HepG2 (cell line): ENCODE data around the gene GDF15. TPM values are rescaled to one million over a fixed set of nuclear protein-coding genes. Genes with fewer than 3 reads are reported as not detected.

Experiments
- ATF7 ChIP-seq, 2 experiments: fragments of 450-650 bp in 1 of 2; sonication (generic) in 1 of 2; formaldehyde crosslinking in 1 of 2; IDR thresholded peaks; 2 replicates each; pipeline versions ENCODE4 v1.4.0 to v1.6.1; 2016 to 2020; ENCODE audit warnings: antibody characterized with exemption in 1 of 2, mild to moderate bottlenecking in 1 of 2, missing genetic modification reagents in 1 of 2
- CBX1 ChIP-seq: IDR thresholded peaks from one replicate; pipeline ENCODE4 v1.6.1; 2016; ENCODE audit warnings: antibody characterized with exemption, low read depth
- CEBPB ChIP-seq: IDR thresholded peaks from 2 replicates; pipeline ENCODE4 v1.6.1; 2011; ENCODE audit warnings: low read depth, low read length, improper control_type of control experiment, borderline replicate concordance
- FOXA1 ChIP-seq, 2 experiments: fragments of 450-650 bp in 1 of 2; sonication (generic) in 1 of 2; formaldehyde crosslinking in 1 of 2; IDR thresholded peaks; 2 replicates each; pipeline versions ENCODE4 v1.4.0 to v1.6.1; 2016 to 2020; ENCODE audit warnings: missing genetic modification reagents in 1 of 2
- FOXC1 ChIP-seq: sonication (generic); formaldehyde crosslinking; IDR thresholded peaks from 2 replicates; pipeline ENCODE4 v1.8.0; 2022; ENCODE audit warnings: mild to moderate bottlenecking, missing genetic modification reagents, borderline replicate concordance
- HMGA1 ChIP-seq: sonication (generic); formaldehyde crosslinking; conservative IDR thresholded peaks from 2 replicates; pipeline ENCODE4 v1.4.0; 2020; ENCODE audit warnings: missing genetic modification reagents
- KLF11 ChIP-seq: IDR thresholded peaks from 2 replicates; pipeline ENCODE4 v1.6.1; 2016; ENCODE audit warnings: missing compliant biosample characterization
- LCORL ChIP-seq, 2 experiments: fragments of 450-650 bp in 1 of 2; sonication (generic) in 1 of 2; formaldehyde crosslinking in 1 of 2; IDR thresholded peaks; 2 replicates each; pipeline versions ENCODE4 v1.5.0 to v1.6.1; 2017 to 2020; ENCODE audit warnings: antibody characterized with exemption in 1 of 2, missing genetic modification reagents in 1 of 2
- NR2F6 ChIP-seq, 2 experiments: IDR thresholded peaks; 2 replicates each; pipeline ENCODE4 v1.6.1; 2016; ENCODE audit warnings: antibody characterized with exemption in 1 of 2, mild to moderate bottlenecking in 1 of 2
- SALL2 ChIP-seq: sonication (generic); formaldehyde crosslinking; IDR thresholded peaks from 2 replicates; pipeline ENCODE4 v1.8.1; 2023; ENCODE audit warnings: mild to moderate bottlenecking, missing genetic modification reagents, inconsistent platforms
- ZC3H4 ChIP-seq: sonication (generic); formaldehyde crosslinking; IDR thresholded peaks from 2 replicates; pipeline ENCODE4 v1.4.0; 2020; ENCODE audit warnings: missing genetic modification reagents, borderline replicate concordance
- ZFP41 ChIP-seq: sonication (generic); formaldehyde crosslinking; IDR thresholded peaks from 2 replicates; pipeline ENCODE4 v1.4.0; 2020; ENCODE audit warnings: mild to moderate bottlenecking, missing genetic modification reagents, borderline replicate concordance
- ZNF124 ChIP-seq: sonication (generic); formaldehyde crosslinking; IDR thresholded peaks from 2 replicates; pipeline ENCODE4 v1.4.0; 2020; ENCODE audit warnings: missing genetic modification reagents
- ZNF790 ChIP-seq: sonication (generic); formaldehyde crosslinking; IDR thresholded peaks from 2 replicates; pipeline ENCODE4 v1.8.0; 2022; ENCODE audit warnings: missing genetic modification reagents, mild to moderate bottlenecking, borderline replicate concordance
- ZSCAN22 ChIP-seq: sonication (generic); formaldehyde crosslinking; IDR thresholded peaks from 2 replicates; pipeline ENCODE4 v1.4.0; 2020; ENCODE audit warnings: mild to moderate bottlenecking, missing genetic modification reagents
- polyA plus RNA-seq, 8 experiments: library from polyadenylated mRNA; depleted of rRNA in 3 of 8; stranded (reverse) in 7 of 8; unstranded in 1 of 8; fragments of >200 nt; fragmentation: Illumina TruSeq in 4 of 8; extraction: Trizol in 4 of 8; gene quantifications; 2 replicates each; pipeline versions ENCODE4 v1.2.1 to v1.2.3, GENCODE V29; 2011 to 2016; ENCODE audit warnings: low read depth in 4 of 8, missing spikeins in 1 of 8, mixed read lengths in 1 of 8; ENCODE audit not compliant: insufficient read depth in 1 of 8
- total RNA-seq, 5 experiments: library from RNA; depleted of rRNA; stranded (reverse); fragments of >200 nt; fragmentation: Illumina TruSeq; extraction: Trizol; gene quantifications; 2 replicates each; pipeline ENCODE4 v1.2.3, GENCODE V29; 2016; ENCODE audit warnings: low read depth in 1 of 5
- TF ChIP-seq, protein P1 (sequence below): sonication (generic); formaldehyde crosslinking; IDR thresholded peaks from 2 replicates; pipeline ENCODE4 v1.8.1; 2022; ENCODE audit warnings: low read depth, mild to moderate bottlenecking, missing genetic modification reagents
- TF ChIP-seq, protein P2 (sequence below): sonication (generic); formaldehyde crosslinking; IDR thresholded peaks from 2 replicates; pipeline ENCODE4 v1.8.0; 2022; ENCODE audit warnings: mild to moderate bottlenecking, missing genetic modification reagents, moderate library complexity
- TF ChIP-seq, protein P3 (sequence below), 2 experiments: sonication (generic) in 1 of 2; formaldehyde crosslinking in 1 of 2; IDR thresholded peaks; 2 replicates each; pipeline versions ENCODE4 v1.5.1 to v1.6.1; 2011 to 2020; ENCODE audit warnings: borderline replicate concordance in 1 of 2, low read depth in 1 of 2, low read length in 1 of 2, mild to moderate bottlenecking in 1 of 2, missing genetic modification reagents in 1 of 2, moderate library complexity in 1 of 2
- TF ChIP-seq, protein P4 (sequence below): sonication (generic); formaldehyde crosslinking; IDR thresholded peaks from 2 replicates; pipeline ENCODE4 v1.5.0; 2020; ENCODE audit warnings: missing genetic modification reagents
- TF ChIP-seq, protein P5 (sequence below): sonication (generic); formaldehyde crosslinking; IDR thresholded peaks from 2 replicates; pipeline ENCODE4 v1.4.0; 2020; ENCODE audit warnings: mild to moderate bottlenecking, missing genetic modification reagents

GDF15 gene
- total and polyA plus RNA-seq, 2 of the 13 experiments (the other 11 are each of a cell fraction or from before 2014, with no cell fraction given), result 146 to 422 TPM

DNA sequence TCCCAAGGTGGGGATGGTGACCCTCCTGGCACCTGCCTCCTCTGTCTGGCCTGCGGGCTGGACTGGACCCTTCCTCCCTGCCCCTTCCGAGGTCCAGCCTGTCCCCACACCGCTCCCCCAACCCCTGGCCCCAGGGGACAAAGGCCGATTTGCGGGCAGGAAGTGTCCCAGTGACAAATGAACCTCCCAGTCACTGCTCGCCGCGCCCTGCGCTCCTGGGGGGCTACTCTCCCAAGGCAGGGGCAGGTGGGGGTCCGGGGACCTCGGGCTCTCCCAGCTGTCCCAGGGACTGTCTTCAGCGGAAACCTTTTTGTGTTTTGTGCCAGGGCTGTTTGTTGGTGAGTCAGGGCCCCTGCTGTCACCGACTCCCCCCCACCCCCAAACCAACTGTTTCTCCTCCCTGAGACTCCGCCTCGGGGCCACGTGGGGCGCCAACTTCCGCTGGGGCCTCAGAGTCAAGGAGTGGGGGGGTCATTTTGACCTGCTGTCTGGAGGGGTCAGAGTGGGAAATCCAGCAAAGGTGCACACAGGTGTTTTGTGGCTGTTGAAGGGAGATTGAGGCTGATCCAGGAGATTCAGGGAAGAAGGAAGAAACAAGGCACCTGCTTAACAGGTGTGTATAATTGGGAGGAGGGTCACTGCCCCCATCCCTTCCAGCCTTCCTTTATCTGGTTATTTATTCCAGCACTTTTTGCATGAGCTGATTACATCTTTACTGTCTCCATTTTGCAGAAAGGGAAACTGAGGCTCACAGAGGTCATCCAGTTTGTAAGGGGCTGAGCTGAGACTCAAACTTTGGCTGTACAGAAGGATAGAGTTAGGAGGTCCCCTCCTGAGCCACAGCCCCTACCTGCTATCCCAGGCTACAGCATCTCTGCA, 44.7 kb upstream of the GDF15 start (continued):
- TF ChIP-seq CEBPB (no peak), FOXC1 (CRISPR knock-in tag) (peak; percentile 20; the same call in 1 of the 2 replicates), NR2F6 (IDR thresholded peaks at IDR 0.05) (peak; percentile 77; the same call in 1 of the 2 replicates), NR2F6 (CRISPR knock-in tag; IDR thresholded peaks at IDR 0.05) (peak; percentile 60), HMGA1 (CRISPR knock-in tag) (no peak), LCORL (IDR thresholded peaks at IDR 0.05) (no peak), LCORL (CRISPR knock-in tag; IDR thresholded peaks at IDR 0.05) (peak; percentile 86; the same call in 1 of the 2 replicates), CBX1 (no peak), ZFP41 (CRISPR knock-in tag) (no peak), ZSCAN22 (CRISPR knock-in tag) (peak; percentile 84; the same call in 1 of the 2 replicates), KLF11 (0 out of 2 replicates have a peak, but pooled peaks have one; percentile 51), SALL2 (CRISPR knock-in tag) (0 out of 2 replicates have a peak, but pooled peaks have one; percentile 11), ZNF124 (CRISPR knock-in tag) (no peak), FOXA1 (IDR thresholded peaks at IDR 0.05) (no peak), FOXA1 (CRISPR knock-in tag; IDR thresholded peaks at IDR 0.05) (0 out of 2 replicates have a peak, but pooled peaks have one; percentile 8), ZNF790 (no peak), ATF7 (IDR thresholded peaks at IDR 0.05) (no peak), ATF7 (CRISPR knock-in tag; IDR thresholded peaks at IDR 0.05) (no peak), ZC3H4 (CRISPR knock-in tag) (0 out of 2 replicates have a peak, but pooled peaks have one; percentile 51)
- TF ChIP-seq, protein P1, sequence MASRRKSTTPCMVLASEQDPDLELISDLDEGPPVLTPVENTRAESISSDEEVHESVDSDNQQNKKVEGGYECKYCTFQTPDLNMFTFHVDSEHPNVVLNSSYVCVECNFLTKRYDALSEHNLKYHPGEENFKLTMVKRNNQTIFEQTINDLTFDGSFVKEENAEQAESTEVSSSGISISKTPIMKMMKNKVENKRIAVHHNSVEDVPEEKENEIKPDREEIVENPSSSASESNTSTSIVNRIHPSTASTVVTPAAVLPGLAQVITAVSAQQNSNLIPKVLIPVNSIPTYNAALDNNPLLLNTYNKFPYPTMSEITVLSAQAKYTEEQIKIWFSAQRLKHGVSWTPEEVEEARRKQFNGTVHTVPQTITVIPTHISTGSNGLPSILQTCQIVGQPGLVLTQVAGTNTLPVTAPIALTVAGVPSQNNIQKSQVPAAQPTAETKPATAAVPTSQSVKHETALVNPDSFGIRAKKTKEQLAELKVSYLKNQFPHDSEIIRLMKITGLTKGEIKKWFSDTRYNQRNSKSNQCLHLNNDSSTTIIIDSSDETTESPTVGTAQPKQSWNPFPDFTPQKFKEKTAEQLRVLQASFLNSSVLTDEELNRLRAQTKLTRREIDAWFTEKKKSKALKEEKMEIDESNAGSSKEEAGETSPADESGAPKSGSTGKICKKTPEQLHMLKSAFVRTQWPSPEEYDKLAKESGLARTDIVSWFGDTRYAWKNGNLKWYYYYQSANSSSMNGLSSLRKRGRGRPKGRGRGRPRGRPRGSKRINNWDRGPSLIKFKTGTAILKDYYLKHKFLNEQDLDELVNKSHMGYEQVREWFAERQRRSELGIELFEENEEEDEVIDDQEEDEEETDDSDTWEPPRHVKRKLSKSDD (CRISPR knock-in tag), result 0 out of 2 replicates have a peak, but pooled peaks have one; percentile 45
- TF ChIP-seq, protein P2, sequence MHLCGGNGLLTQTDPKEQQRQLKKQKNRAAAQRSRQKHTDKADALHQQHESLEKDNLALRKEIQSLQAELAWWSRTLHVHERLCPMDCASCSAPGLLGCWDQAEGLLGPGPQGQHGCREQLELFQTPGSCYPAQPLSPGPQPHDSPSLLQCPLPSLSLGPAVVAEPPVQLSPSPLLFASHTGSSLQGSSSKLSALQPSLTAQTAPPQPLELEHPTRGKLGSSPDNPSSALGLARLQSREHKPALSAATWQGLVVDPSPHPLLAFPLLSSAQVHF (CRISPR knock-in tag), result no peak
- TF ChIP-seq, protein P3, sequence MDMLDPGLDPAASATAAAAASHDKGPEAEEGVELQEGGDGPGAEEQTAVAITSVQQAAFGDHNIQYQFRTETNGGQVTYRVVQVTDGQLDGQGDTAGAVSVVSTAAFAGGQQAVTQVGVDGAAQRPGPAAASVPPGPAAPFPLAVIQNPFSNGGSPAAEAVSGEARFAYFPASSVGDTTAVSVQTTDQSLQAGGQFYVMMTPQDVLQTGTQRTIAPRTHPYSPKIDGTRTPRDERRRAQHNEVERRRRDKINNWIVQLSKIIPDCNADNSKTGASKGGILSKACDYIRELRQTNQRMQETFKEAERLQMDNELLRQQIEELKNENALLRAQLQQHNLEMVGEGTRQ (IDR thresholded peaks at IDR 0.05; ENCODE audit: low read depth, low read length), result peak; percentile 27; the same call in 1 of the 2 replicates
- TF ChIP-seq, protein P3 (CRISPR knock-in tag; IDR thresholded peaks at IDR 0.05; ENCODE audit: borderline replicate concordance), result peak; percentile 85; the same call in 1 of the 2 replicates
- TF ChIP-seq, protein P4, sequence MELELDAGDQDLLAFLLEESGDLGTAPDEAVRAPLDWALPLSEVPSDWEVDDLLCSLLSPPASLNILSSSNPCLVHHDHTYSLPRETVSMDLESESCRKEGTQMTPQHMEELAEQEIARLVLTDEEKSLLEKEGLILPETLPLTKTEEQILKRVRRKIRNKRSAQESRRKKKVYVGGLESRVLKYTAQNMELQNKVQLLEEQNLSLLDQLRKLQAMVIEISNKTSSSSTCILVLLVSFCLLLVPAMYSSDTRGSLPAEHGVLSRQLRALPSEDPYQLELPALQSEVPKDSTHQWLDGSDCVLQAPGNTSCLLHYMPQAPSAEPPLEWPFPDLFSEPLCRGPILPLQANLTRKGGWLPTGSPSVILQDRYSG (CRISPR knock-in tag), result 0 out of 2 replicates have a peak, but pooled peaks have one; percentile 40
- TF ChIP-seq, protein P5, sequence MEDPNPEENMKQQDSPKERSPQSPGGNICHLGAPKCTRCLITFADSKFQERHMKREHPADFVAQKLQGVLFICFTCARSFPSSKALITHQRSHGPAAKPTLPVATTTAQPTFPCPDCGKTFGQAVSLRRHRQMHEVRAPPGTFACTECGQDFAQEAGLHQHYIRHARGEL (CRISPR knock-in tag), result no peak
